K562 (cell line): ENCODE data around the gene SPTBN4. TPM values are rescaled to one million over a fixed set of nuclear protein-coding genes. Genes with fewer than 3 reads are reported as not detected.

Experiments used
- CCNT2 ChIP-seq: IDR thresholded peaks from 2 replicates; pipeline ENCODE4 v1.6.1; 2011; ENCODE audit warnings: borderline replicate concordance, low read depth, mild to moderate bottlenecking, moderate library complexity, mixed read lengths, low read length; ENCODE audit not compliant: insufficient read length; ENCODE audit errors: extremely low read depth
- E4F1 ChIP-seq: fragments of 250-450 bp; sonication (Bioruptor Pico); IDR thresholded peaks from 2 replicates; pipeline ENCODE4 v1.5.0; 2021; ENCODE audit warnings: mild to moderate bottlenecking, borderline replicate concordance
- FOSL1 ChIP-seq: fragments of 200-800 bp; sonication (Bioruptor generic); conservative IDR thresholded peaks from 2 replicates; pipeline ENCODE4 v1.6.1; 2016; ENCODE audit warnings: missing genetic modification characterization, missing compliant biosample characterization
- HNRNPLL ChIP-seq: fragments of 200-400 bp; formaldehyde crosslinking; IDR thresholded peaks from 2 replicates; pipeline ENCODE4 v1.6.1; 2017; ENCODE audit warnings: low read length, low read depth, mild to moderate bottlenecking; ENCODE audit not compliant: poor library complexity, severe bottlenecking
- MAZ ChIP-seq, 2 experiments: fragments of 450-650 bp in 1 of 2; sonication (generic) in 1 of 2; formaldehyde crosslinking; IDR thresholded peaks in 1 of 2; conservative IDR thresholded peaks in 1 of 2; 2 replicates each; pipeline versions ENCODE4 v1.4.0 to v1.5.0; 2020; ENCODE audit warnings: mild to moderate bottlenecking in 1 of 2, missing genetic modification reagents in 1 of 2
- MTF1 ChIP-seq: fragments of 250-450 bp; sonication (Bioruptor Pico); IDR thresholded peaks from 2 replicates; pipeline ENCODE4 v1.9.0; 2021; ENCODE audit warnings: moderate library complexity, mild to moderate bottlenecking, inconsistent platforms, borderline replicate concordance
- PCBP1 ChIP-seq: fragments of 200-400 bp; formaldehyde crosslinking; IDR thresholded peaks from 2 replicates; pipeline ENCODE4 v1.6.1; 2018; ENCODE audit warnings: mild to moderate bottlenecking, low read depth, low read length; ENCODE audit not compliant: poor library complexity, severe bottlenecking
- POLR2G ChIP-seq: fragments of 200-400 bp; formaldehyde crosslinking; IDR thresholded peaks from 2 replicates; pipeline ENCODE4 v1.6.1; 2017; ENCODE audit warnings: low read depth, mild to moderate bottlenecking, antibody characterized with exemption, low read length, moderate library complexity
- SOX6 ChIP-seq: fragments of 450-650 bp; IDR thresholded peaks from 2 replicates; pipeline ENCODE4 v1.6.1; 2014; ENCODE audit warnings: mild to moderate bottlenecking
- TFAM ChIP-seq: fragments of 250-450 bp; sonication (Bioruptor Pico); conservative IDR thresholded peaks from 2 replicates; pipeline ENCODE4 v1.5.0; 2021; ENCODE audit warnings: mild to moderate bottlenecking, moderate library complexity
- WHSC1 ChIP-seq: IDR thresholded peaks from one replicate; pipeline ENCODE4 v1.6.1; 2012; ENCODE audit warnings: low read length, control low read depth, inconsistent platforms
- ZNF124 ChIP-seq: sonication (generic); formaldehyde crosslinking; IDR thresholded peaks from 2 replicates; pipeline ENCODE4 v1.8.1; 2022; ENCODE audit warnings: missing genetic modification reagents
- ZNF253 ChIP-seq: fragments of 250-450 bp; sonication (Bioruptor Pico); conservative IDR thresholded peaks from 2 replicates; pipeline ENCODE4 v1.6.1; 2021; ENCODE audit warnings: mild to moderate bottlenecking
- ZNF263 ChIP-seq: sonication (generic); formaldehyde crosslinking; IDR thresholded peaks from 2 replicates; pipeline ENCODE4 v1.8.0; 2022; ENCODE audit warnings: mild to moderate bottlenecking, missing genetic modification reagents, borderline replicate concordance
- polyA plus RNA-seq, 8 experiments: library from polyadenylated mRNA; depleted of rRNA in 4 of 8; stranded (reverse) in 5 of 8; unstranded in 3 of 8; fragments of >200 nt; fragmentation: Nextera tagmentation in 2 of 8; fragmentation: Illumina TruSeq in 1 of 8; extraction: Ambion mirVana in 2 of 8; extraction: Trizol in 1 of 8; gene quantifications; 2 replicates each; pipeline versions ENCODE4 v1.2.1 to v1.2.3, GENCODE V29; 2011 to 2014; ENCODE audit warnings: inconsistent platforms in 1 of 8, missing spikeins in 1 of 8
- total RNA-seq, 7 experiments: library from RNA; depleted of rRNA in 6 of 7; stranded (reverse); fragments of >200 nt in 6 of 7; fragmentation: Illumina TruSeq in 2 of 7; extraction: Trizol in 2 of 7; gene quantifications; 2 replicates each; pipeline versions ENCODE4 v1.2.1 to v1.2.3, GENCODE V29; 2011 to 2021; ENCODE audit warnings: low replicate concordance in 1 of 7
- TF ChIP-seq, protein P1 (sequence below), 2 experiments: IDR thresholded peaks; 2 replicates each; pipeline ENCODE4 v1.6.1; 2012; ENCODE audit warnings: improper control_type of control experiment in 2 of 2, low read depth in 2 of 2, low read length in 2 of 2, borderline replicate concordance in 1 of 2
- TF ChIP-seq, protein P2 (sequence below): fragments of 250-450 bp; sonication (Bioruptor Pico); IDR thresholded peaks from 2 replicates; pipeline ENCODE4 v1.5.0; 2021; ENCODE audit warnings: mild to moderate bottlenecking, moderate library complexity

SPTBN4 gene
- total and polyA plus RNA-seq, 9 of the 15 experiments (the other 6 are each of a cell fraction or from before 2014, with no cell fraction given) = 0.01 to 1.5 (median 0.86) TPM

DNA sequence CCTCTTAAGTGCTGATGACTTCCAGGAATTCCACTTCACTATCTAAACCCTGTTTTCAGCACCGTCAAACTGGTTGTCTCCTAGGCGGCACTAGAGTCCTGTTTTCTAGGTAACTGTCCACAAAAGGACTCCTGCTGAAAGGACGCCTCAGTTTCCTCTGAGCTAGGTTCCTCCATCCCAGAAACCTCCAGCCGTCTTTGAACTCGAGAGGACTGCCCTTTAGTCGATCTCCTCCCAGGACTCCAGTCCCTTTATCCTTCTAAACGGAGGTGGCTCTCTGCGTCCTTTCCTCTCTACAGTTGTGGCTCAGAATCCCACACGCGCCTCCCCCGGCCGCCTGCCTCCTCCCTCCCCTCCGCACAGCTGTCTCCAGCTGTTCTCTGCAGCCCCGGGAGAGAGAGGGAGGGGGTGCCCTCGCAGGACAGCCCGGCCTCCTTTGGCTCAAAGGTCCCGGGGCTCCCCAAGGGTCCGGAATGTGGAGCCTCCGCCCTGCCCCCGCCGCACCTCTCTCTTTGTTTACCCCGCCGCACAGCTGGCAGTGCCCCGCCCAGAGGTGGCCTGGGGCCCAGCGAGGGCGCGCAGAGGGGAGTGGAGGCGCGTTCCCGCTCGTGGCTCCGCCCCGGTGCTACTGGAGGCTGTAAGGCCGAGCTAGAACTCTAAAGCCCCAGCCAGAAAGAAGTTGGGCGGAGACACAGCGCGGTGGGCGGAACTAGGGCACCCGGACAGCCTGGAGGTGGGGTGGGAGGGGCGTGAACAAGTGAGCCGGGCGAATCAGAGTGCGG, 136.8 kb downstream of the SPTBN4 start (continued):
- TF ChIP-seq, protein P1, sequence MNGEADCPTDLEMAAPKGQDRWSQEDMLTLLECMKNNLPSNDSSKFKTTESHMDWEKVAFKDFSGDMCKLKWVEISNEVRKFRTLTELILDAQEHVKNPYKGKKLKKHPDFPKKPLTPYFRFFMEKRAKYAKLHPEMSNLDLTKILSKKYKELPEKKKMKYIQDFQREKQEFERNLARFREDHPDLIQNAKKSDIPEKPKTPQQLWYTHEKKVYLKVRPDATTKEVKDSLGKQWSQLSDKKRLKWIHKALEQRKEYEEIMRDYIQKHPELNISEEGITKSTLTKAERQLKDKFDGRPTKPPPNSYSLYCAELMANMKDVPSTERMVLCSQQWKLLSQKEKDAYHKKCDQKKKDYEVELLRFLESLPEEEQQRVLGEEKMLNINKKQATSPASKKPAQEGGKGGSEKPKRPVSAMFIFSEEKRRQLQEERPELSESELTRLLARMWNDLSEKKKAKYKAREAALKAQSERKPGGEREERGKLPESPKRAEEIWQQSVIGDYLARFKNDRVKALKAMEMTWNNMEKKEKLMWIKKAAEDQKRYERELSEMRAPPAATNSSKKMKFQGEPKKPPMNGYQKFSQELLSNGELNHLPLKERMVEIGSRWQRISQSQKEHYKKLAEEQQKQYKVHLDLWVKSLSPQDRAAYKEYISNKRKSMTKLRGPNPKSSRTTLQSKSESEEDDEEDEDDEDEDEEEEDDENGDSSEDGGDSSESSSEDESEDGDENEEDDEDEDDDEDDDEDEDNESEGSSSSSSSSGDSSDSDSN (IDR thresholded peaks at IDR 0.05; ENCODE audit: borderline replicate concordance in 1 of 2, low read depth in 2 of 2, low read length in 2 of 2) = 0 out of 4 replicates have a peak, but pooled peaks of 1 of the 2 experiments have one; percentile 44
- TF ChIP-seq PCBP1 = peak; percentile 57
- TF ChIP-seq MTF1 (CRISPR knock-in tag) = no peak
- TF ChIP-seq MAZ (CRISPR knock-in tag; conservative IDR thresholded peaks at IDR 0.05 in 1 of 2, IDR thresholded peaks at IDR 0.05 in 1 of 2) = peak; percentile 89 to 97
- TF ChIP-seq WHSC1 = no peak
- TF ChIP-seq TFAM = no peak
- peak; percentile 69 for TF ChIP-seq ZNF263
- TF ChIP-seq HNRNPLL = peak; percentile 76
- TF ChIP-seq ZNF253 (CRISPR knock-in tag) = no peak
- TF ChIP-seq SOX6 = peak; percentile 39; the same call in 1 of the 2 replicates
- TF ChIP-seq POLR2G = peak; percentile 90
- no peak for TF ChIP-seq E4F1 (CRISPR knock-in tag)
- TF ChIP-seq CCNT2 = peak; percentile 76
- TF ChIP-seq, protein P2, sequence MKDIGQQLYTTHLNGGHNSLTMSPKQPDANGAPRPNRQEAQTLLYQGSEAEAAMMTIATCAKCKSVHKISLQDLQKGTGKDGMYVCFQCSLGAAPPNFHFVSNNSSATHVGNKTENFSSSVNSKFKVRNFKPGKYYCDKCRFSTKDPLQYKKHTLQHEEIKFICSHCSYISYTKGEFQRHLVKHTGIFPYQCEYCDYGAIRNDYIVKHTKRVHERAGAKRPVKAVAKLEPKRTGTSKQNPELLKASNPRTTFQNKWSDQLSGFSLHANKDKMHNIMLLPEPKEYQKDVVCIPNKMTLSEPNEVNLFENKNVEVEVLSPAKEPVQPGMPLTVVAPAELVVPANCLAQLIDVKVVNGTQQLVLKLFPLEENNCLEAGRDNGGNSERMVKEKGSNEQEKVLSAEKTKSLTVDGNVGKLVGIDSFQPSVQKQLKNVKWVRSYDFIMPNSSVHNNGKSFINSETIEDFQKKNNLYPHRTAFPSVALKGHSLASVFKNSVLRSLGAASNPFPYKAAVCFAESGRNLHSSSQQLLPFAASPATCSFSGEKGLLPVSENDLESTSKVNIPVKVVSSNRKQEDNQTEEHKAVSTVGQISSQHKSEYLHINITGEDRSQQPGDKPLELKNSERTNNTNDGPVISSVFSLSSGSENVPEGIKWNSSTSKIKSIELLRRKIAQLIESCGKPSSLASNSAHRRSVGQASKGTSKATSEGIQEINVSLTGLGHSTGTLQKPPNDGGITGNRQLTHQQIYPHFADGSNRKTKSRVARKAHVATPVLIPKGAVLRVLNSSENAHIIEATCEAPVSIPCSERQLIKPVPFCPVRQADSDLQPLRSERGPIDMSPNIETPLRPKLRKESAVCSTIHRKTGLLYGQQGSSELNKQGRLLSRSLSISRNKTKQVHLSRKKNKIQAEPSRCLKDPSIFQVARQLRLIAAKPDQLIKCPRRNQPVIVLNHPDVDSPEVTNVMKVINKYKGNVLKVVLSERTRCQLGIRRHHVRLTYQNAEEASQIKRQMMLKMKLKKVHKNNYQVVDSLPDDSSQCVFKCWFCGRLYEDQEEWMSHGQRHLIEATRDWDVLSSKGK (CRISPR knock-in tag) = no peak
- peak; percentile 45; the same call in 1 of the 2 replicates for TF ChIP-seq FOSL1 (tag)
- no peak for TF ChIP-seq ZNF124 (CRISPR knock-in tag)
